Breast epithelium (tissue), 4 donors: ENCODE data around the gene TSSK1B. TPM values are rescaled to one million over a fixed set of nuclear protein-coding genes. Genes with fewer than 3 reads are reported as not detected.

ENCODE experiments used
- DNase-seq, 2 donors: peaks; one replicate each; pipeline ENCODE4 v3.0.0-alpha.2; 2019; ENCODE audit warnings: low spot score in 2 of 2
- H3K27ac ChIP-seq, 2 donors: fragments of 200-600 bp; sonication (generic) in 1 of 2; one replicate each; pipeline ENCODE4 v1.5.1; 2016 to 2019; ENCODE audit warnings: mild to moderate bottlenecking in 1 of 2
- H3K27me3 ChIP-seq, 2 donors: fragments of 200-600 bp; sonication (generic) in 1 of 2; one replicate each; pipeline versions ENCODE4 v1.5.1 to v1.6.0; 2017 to 2019; ENCODE audit warnings: control low read depth in 1 of 2, mild to moderate bottlenecking in 1 of 2
- H3K36me3 ChIP-seq: fragments of 200-600 bp; one replicate; pipeline ENCODE4 v1.5.1; 2019
- H3K4me1 ChIP-seq, 2 donors: fragments of 200-600 bp; sonication (generic); one replicate each; pipeline ENCODE4 v1.5.1; 2016 to 2019; ENCODE audit warnings: control low read depth in 1 of 2
- H3K4me3 ChIP-seq, 3 donors: fragments of 200-600 bp; sonication (generic); 1 replicate in 2 of 3; 2 replicates in 1 of 3; pipeline ENCODE4 v1.5.1; 2016 to 2019; ENCODE audit warnings: mild to moderate bottlenecking in 3 of 3, moderate library complexity in 2 of 3
- H3K9me3 ChIP-seq, 2 donors: fragments of 200-600 bp; sonication (generic) in 1 of 2; one replicate each; pipeline ENCODE4 v1.5.1; 2016 to 2019; ENCODE audit warnings: control low read depth in 1 of 2
- POLR2A ChIP-seq: fragments of 450-650 bp; IDR thresholded peaks from one replicate; pipeline ENCODE4 v1.6.1; 2016; ENCODE audit warnings: antibody characterized with exemption, mild to moderate bottlenecking, moderate library complexity
- POLR2AphosphoS5 ChIP-seq, 3 donors: sonication (generic); formaldehyde crosslinking; IDR thresholded peaks; one replicate each; pipeline ENCODE4 v1.6.1; 2017; ENCODE audit warnings: antibody characterized with exemption in 3 of 3
- intact Hi-C: fragments of 100-400 bp; cut with DNase I; formaldehyde crosslinking; loops from one replicate; pipeline ENCODE4 v1.15.1; 2023; ENCODE audit warnings: low total_unique reads
- total RNA-seq, 3 donors: library from RNA; depleted of rRNA; stranded (reverse); fragments of >200 nt; gene quantifications; one replicate each; pipeline ENCODE4 v1.1.0, GENCODE V29; 2016
- TF ChIP-seq, protein P1 (sequence below), 3 donors: fragments of 450-650 bp; IDR thresholded peaks; one replicate each; pipeline ENCODE4 v1.5.1; 2016 to 2017; ENCODE audit warnings: antibody characterized with exemption in 3 of 3, mild to moderate bottlenecking in 3 of 3, moderate library complexity in 3 of 3

TSSK1B gene
- total RNA-seq, 3 donors from 2014 or later: 0.32 to 0.73 (median 0.33) TPM

DNA sequence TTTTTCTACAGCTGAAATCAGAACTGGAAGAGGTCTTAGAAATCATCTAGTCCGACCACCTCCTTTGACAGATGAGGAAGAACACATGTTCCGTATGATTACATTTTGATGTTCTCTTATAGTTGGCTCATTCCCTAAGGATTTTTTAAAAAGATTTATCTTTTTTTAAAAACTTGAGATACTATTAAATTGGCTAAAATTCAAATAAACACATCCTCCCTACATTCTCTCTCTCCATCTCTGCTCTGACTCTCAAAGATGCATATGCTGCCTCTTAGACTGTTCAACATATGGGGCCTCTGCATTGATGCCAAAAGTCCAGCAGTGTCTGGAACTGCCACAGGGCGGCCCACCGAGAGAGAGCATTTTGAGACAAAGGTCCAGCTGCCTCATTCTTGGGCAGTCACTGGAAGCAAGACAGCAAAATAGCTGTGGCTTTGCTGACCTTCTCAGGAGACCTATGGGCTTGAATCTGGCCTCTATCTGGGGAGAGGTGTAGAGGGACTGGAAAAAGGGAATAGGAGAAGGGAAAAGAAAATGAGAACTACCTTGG is 12.8 kb upstream of the TSSK1B start:
- Histone ChIP-seq H3K36me3 (no peaks in the 10 kb centered on the region), H3K4me3 (no peak overlapping the region), H3K9me3 (peaks cover 0 to 4% of the 10 kb centered on the region in 2 donors), H3K27ac (no peak overlapping the region), H3K4me1 (no peaks in the 10 kb centered on the region), H3K27me3 (no peaks in the 10 kb centered on the region)
- no peak for DNase-seq
- intact Hi-C loops: no loop called here
- TF ChIP-seq POLR2AphosphoS5 (IDR thresholded peaks at IDR 0.05): no peak
- no peak for TF ChIP-seq POLR2A

DNA sequence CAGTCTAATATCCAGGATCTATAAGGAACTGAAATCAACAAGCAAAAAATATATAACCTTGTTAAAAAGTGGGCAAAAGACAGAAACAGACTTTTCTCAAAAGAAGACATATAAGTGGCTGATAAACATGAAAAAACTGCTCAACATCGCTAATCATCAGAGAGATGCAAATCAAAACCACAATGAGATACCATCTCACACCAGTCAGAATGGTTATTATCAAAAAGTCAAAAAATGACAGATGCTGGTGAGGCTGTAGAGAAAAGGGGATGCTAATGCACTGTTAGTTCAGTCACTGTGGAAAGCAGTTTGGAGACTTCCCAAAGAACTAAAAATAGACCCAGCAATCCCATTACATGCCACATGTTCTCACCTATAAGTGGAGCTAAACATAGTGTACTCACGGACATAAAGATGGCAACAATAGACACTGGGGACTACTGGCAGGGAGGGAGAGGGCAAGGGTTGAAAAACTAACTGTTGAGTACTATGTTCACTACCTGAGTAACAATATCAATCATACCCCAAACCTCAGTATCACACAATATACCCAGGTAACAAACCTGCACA is 11.7 kb upstream of the TSSK1B start:
- H3K4me1 ChIP-seq: no peaks in the 10 kb centered on the region
- no peaks in the 10 kb centered on the region for H3K36me3 ChIP-seq
- H3K27me3 ChIP-seq: no peaks in the 10 kb centered on the region
- intact Hi-C loops: no loop called here
- H3K9me3 ChIP-seq: peaks cover 0 to 4% of the 10 kb centered on the region in 2 donors
- H3K4me3 ChIP-seq: no peak overlapping the region
- no peak overlapping the region for H3K27ac ChIP-seq
- no peak for DNase-seq
- TF ChIP-seq POLR2AphosphoS5 (IDR thresholded peaks at IDR 0.05): no peak
- TF ChIP-seq, protein P1, sequence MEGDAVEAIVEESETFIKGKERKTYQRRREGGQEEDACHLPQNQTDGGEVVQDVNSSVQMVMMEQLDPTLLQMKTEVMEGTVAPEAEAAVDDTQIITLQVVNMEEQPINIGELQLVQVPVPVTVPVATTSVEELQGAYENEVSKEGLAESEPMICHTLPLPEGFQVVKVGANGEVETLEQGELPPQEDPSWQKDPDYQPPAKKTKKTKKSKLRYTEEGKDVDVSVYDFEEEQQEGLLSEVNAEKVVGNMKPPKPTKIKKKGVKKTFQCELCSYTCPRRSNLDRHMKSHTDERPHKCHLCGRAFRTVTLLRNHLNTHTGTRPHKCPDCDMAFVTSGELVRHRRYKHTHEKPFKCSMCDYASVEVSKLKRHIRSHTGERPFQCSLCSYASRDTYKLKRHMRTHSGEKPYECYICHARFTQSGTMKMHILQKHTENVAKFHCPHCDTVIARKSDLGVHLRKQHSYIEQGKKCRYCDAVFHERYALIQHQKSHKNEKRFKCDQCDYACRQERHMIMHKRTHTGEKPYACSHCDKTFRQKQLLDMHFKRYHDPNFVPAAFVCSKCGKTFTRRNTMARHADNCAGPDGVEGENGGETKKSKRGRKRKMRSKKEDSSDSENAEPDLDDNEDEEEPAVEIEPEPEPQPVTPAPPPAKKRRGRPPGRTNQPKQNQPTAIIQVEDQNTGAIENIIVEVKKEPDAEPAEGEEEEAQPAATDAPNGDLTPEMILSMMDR (IDR thresholded peaks at IDR 0.05): no peak
- TF ChIP-seq POLR2A: no peak

DNA sequence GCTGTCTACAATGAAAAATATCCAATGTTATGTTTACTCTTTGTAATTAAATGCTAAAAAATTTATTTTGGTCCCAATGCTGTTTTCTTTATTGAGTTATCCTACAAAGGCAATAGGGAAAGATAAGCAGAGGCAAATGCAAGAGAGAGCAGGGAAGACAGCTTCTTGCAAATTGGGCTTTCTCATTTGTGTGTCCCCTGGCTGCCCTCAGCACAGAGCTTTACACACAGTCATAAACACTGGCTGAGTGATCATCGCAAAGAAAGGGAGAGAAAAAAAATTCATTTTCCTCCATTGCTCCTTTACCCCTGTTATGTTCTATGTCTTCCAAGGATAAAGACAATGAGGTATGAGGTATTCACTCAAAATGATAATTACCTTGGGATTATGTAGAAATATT is 2.3 kb upstream of the TSSK1B start:
- no peaks in the 10 kb centered on the region for H3K4me1 ChIP-seq
- H3K4me3 ChIP-seq: no peak overlapping the region
- intact Hi-C loops: no loop called here
- no peaks in the 10 kb centered on the region for H3K27me3 ChIP-seq
- H3K9me3 ChIP-seq: no peaks in the 10 kb centered on the region
- TF ChIP-seq POLR2AphosphoS5 (IDR thresholded peaks at IDR 0.05): no peak
- TF ChIP-seq, protein P1 (IDR thresholded peaks at IDR 0.05): no peak
- no peak for TF ChIP-seq POLR2A
- H3K27ac ChIP-seq: no peak overlapping the region
- H3K36me3 ChIP-seq: no peaks in the 10 kb centered on the region
- DNase-seq: no peak

DNA sequence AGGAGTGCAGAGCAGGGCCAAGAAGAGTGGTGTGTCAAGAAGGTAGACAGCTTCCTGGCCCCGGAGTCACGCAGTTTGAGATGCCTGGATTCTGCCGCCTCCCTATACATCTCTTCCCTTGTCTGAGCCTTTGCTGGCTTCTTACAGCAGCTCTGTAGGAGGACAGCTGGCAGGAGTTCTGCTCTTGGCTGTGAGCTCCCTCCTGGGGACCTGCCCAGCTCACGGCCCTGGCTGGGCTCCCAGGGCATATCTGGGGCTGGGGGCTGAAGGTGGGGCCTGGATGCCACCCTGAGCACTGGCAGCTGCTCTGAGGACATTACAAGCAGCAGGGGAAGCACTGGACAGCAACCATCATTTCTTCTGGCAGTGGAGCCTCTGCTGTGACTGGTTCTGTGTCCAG is 786 bp upstream of the TSSK1B start:
- intact Hi-C loops: no loop called here

DNA sequence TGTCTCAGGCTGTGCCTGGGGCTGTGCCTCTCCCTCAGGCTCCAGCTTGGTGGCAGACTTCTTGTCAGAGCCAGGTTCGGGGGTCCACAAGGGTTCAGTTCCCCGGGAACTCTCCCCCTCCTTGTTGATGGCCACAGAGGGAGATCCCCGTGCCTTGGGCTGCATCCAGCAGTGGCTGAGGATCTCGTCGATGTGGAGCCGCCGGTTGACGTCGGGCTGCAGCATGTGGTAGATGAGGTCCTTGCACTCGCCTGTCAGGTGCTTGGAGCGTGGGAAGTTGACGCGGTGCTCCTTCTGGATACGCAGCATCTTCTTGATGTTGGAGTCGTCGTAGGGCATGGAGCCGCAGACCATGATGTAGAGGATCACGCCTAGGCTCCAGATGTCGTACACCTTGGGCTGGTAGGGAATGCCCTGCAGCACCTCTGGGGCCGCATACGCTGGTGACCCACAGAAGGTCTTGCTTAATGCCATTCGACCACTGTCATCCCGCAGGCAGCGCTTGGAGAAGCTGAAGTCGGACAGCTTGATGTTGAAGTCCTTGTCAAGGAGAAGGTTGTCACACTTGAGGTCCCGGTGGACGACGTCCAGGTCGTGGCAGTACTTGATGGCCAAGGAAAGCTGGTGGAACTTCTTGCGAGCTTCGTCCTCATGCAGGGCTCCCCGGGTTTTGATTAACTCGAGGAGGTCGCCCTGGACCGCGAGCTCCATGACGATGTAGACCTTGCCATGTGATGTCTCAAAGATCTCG is 752 bp downstream of the TSSK1B start:
- H3K27ac ChIP-seq: no peak overlapping the region
- TF ChIP-seq POLR2AphosphoS5 (IDR thresholded peaks at IDR 0.05) (no peak), POLR2A (no peak)
- TF ChIP-seq, protein P1 (IDR thresholded peaks at IDR 0.05): no peak
- H3K4me1 ChIP-seq: no peaks in the 10 kb centered on the region
- H3K27me3 ChIP-seq: no peaks in the 10 kb centered on the region
- H3K9me3 ChIP-seq: no peaks in the 10 kb centered on the region
- H3K36me3 ChIP-seq: no peaks in the 10 kb centered on the region
- no peak overlapping the region for H3K4me3 ChIP-seq
- no peak for DNase-seq
- intact Hi-C loops: no loop called here

More for the DNA sequence above, 786 bp upstream of the TSSK1B start:
- Histone ChIP-seq H3K4me1 (no peaks in the 10 kb centered on the region), H3K9me3 (no peaks in the 10 kb centered on the region), H3K4me3 (no peak overlapping the region), H3K27me3 (no peaks in the 10 kb centered on the region), H3K36me3 (no peaks in the 10 kb centered on the region), H3K27ac (no peak overlapping the region)
- TF ChIP-seq POLR2A (no peak), POLR2AphosphoS5 (IDR thresholded peaks at IDR 0.05) (no peak)
- TF ChIP-seq, protein P1 (IDR thresholded peaks at IDR 0.05): no peak
- DNase-seq: no peak
